ENCODE results near the gene CES5A.

DNA sequence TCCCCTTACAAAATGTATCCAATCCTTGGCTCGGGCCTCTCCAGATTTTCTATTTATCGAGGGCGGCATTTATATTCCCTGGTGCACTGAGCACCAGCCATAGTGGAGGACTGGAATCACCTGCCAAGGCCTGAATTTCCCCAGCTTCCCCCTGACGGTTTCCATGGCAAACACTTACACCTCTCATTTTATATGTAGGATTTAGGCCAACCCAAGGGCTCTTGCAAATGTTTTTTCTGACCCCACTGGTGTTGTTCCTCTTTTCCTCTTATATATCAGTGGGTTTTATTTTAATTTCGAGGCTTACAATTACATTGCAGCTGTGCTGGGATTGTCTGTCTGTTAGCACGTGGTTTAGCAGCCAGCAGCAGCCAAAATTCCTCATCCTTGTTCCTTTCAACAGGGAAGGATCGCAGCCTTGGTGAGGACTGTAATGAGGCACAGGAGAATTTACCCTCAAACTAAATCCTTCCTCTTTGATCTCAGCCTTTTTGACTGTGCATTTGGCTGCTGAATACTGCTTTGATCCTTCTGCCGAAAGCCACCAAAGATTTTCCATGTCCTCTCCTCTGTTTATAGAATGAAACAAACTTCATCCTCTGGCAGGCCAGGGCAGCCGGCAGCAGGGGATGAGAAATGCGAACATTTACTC is 26.5 kb upstream of the CES5A start:
- TF ChIP-seq POLR2AphosphoS5 (IDR thresholded peaks at IDR 0.05) (no peak), EP300 (IDR thresholded peaks at IDR 0.05) (no peak)
- TF ChIP-seq, protein P1, sequence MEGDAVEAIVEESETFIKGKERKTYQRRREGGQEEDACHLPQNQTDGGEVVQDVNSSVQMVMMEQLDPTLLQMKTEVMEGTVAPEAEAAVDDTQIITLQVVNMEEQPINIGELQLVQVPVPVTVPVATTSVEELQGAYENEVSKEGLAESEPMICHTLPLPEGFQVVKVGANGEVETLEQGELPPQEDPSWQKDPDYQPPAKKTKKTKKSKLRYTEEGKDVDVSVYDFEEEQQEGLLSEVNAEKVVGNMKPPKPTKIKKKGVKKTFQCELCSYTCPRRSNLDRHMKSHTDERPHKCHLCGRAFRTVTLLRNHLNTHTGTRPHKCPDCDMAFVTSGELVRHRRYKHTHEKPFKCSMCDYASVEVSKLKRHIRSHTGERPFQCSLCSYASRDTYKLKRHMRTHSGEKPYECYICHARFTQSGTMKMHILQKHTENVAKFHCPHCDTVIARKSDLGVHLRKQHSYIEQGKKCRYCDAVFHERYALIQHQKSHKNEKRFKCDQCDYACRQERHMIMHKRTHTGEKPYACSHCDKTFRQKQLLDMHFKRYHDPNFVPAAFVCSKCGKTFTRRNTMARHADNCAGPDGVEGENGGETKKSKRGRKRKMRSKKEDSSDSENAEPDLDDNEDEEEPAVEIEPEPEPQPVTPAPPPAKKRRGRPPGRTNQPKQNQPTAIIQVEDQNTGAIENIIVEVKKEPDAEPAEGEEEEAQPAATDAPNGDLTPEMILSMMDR (IDR thresholded peaks at IDR 0.05) = no peak
